Measurements from ENCODE around the gene EIF2S2. TPM values are rescaled to one million over a fixed set of nuclear protein-coding genes. Genes with fewer than 3 reads are reported as not detected.

The EIF2S2 gene
- total and polyA plus RNA-seq, 2 donors (not counting 1 experiment from before 2014, with no cell fraction given): 11.3 to 26.4 TPM

DNA sequence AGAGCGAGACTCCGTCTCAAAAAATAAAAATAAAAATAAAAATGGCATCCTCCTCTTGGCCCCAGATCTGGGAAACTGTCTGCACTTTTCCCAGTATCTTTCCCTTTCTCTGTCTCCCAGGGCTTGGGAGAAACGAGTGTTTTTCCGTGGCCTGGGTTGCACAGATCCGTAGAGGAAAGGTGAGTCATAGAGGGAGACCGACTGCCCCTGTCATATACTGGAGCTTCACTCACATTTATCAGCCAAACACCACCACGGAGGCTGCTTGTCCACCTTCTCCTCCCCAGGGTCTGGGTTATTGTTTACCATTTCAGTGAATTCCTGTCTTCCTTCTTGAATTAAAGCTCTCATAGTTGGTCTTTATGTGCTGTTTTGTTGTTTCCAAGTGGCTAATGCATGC is 31.9 kb upstream of the EIF2S2 start:
- Histone ChIP-seq H3K9me3 (ENCODE audit: control extremely low read depth in 1 of 3, control insufficient read depth in 2 of 3, insufficient read depth in 1 of 3, low read length in 2 of 3) (no peaks in the 10 kb centered on the region), H3K27ac (ENCODE audit: low read length in 2 of 2) (no peak overlapping the region), H3K4me3 (ENCODE audit: control extremely low read depth in 1 of 5, extremely low read depth in 1 of 5, insufficient read depth in 1 of 5, low read depth in 2 of 5, low read length in 4 of 5) (no peak overlapping the region), H3K79me2 (ENCODE audit: control insufficient read depth, insufficient read depth, low read length) (no peaks in the 10 kb centered on the region), H3K36me3 (replicated peaks in 1 of 2; ENCODE audit: control extremely low read depth in 1 of 2, control insufficient read depth in 1 of 2, extremely low read depth in 1 of 2, insufficient read depth in 2 of 2, low read length in 1 of 2) (no peaks in the 10 kb centered on the region), H4K20me1 (ENCODE audit: control insufficient read depth, insufficient read depth, low read length, poor library complexity, severe bottlenecking) (no peaks in the 10 kb centered on the region), H3K4me2 (replicated peaks; ENCODE audit: low read depth, low read length, poor library complexity, severe bottlenecking) (no peak overlapping the region), H3K4me1 (ENCODE audit: control insufficient read depth in 2 of 2, insufficient read depth in 2 of 2, low read length in 2 of 2) (no peaks in the 10 kb centered on the region), H3K9ac (ENCODE audit: low read length) (no peak overlapping the region), H2AFZ (ENCODE audit: insufficient read depth, low read depth, low read length, poor library complexity, severe bottlenecking) (no peak overlapping the region), H3K27me3 (replicated peaks in 1 of 4; ENCODE audit: control extremely low read depth in 1 of 4, control insufficient read depth in 3 of 4, insufficient read depth in 4 of 4, low read length in 3 of 4) (no peaks in the 10 kb centered on the region)
- Mint-ChIP-seq H3K27ac (no peak overlapping the region), H3K9me3 (ENCODE audit: insufficient read depth) (no peaks in the 10 kb centered on the region), H3K4me1 (no peaks in the 10 kb centered on the region), H3K4me3 (no peak overlapping the region), H3K27me3 (peaks cover 14% of the 10 kb centered on the region)
- intact Hi-C loops (cut with micrococcal nuclease): no loop called here
- no peak for DNase-seq
- WGBS (ENCODE audit: insufficient coverage): no CpG with 5 or more reads among the region's 7 CpGs
- POLR2A ChIA-PET: no interaction called here
- TF ChIP-seq EZH2 (IDR thresholded peaks at IDR 0.05; ENCODE audit: borderline replicate concordance, insufficient read depth, low read depth, low read length, poor library complexity, severe bottlenecking): no peak
- TF ChIP-seq, protein P1, sequence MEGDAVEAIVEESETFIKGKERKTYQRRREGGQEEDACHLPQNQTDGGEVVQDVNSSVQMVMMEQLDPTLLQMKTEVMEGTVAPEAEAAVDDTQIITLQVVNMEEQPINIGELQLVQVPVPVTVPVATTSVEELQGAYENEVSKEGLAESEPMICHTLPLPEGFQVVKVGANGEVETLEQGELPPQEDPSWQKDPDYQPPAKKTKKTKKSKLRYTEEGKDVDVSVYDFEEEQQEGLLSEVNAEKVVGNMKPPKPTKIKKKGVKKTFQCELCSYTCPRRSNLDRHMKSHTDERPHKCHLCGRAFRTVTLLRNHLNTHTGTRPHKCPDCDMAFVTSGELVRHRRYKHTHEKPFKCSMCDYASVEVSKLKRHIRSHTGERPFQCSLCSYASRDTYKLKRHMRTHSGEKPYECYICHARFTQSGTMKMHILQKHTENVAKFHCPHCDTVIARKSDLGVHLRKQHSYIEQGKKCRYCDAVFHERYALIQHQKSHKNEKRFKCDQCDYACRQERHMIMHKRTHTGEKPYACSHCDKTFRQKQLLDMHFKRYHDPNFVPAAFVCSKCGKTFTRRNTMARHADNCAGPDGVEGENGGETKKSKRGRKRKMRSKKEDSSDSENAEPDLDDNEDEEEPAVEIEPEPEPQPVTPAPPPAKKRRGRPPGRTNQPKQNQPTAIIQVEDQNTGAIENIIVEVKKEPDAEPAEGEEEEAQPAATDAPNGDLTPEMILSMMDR (IDR thresholded peaks at IDR 0.05): no peak
- ATAC-seq (ENCODE audit: low read depth): no peak
- CTCF ChIA-PET: interaction anchor here (0.7 kb wide), 1 partner anchor 285 kb away, joined by 3 read pairs; no protein-coding TSS in a partner anchor

GRCh38 chr20:34142121-34142520 is 30.1 kb upstream of the EIF2S2 start:
- no peaks in the 10 kb centered on the region for H3K9me3 Mint-ChIP-seq (ENCODE audit: insufficient read depth)
- Histone ChIP-seq H3K27ac (ENCODE audit: low read length in 2 of 2) (no peak overlapping the region), H3K9ac (ENCODE audit: low read length) (no peak overlapping the region), H3K9me3 (ENCODE audit: control extremely low read depth in 1 of 3, control insufficient read depth in 2 of 3, insufficient read depth in 1 of 3, low read length in 2 of 3) (peaks cover 0 to 5% (median 0%) of the 10 kb centered on the region in 3 donors), H3K4me2 (replicated peaks; ENCODE audit: low read depth, low read length, poor library complexity, severe bottlenecking) (no peak overlapping the region), H3K36me3 (replicated peaks in 1 of 2; ENCODE audit: control extremely low read depth in 1 of 2, control insufficient read depth in 1 of 2, extremely low read depth in 1 of 2, insufficient read depth in 2 of 2, low read length in 1 of 2) (no peaks in the 10 kb centered on the region), H3K27me3 (replicated peaks in 1 of 4; ENCODE audit: control extremely low read depth in 1 of 4, control insufficient read depth in 3 of 4, insufficient read depth in 4 of 4, low read length in 3 of 4) (no peaks in the 10 kb centered on the region), H2AFZ (ENCODE audit: insufficient read depth, low read depth, low read length, poor library complexity, severe bottlenecking) (no peak overlapping the region), H3K79me2 (ENCODE audit: control insufficient read depth, insufficient read depth, low read length) (no peaks in the 10 kb centered on the region), H3K4me1 (ENCODE audit: control insufficient read depth in 2 of 2, insufficient read depth in 2 of 2, low read length in 2 of 2) (no peaks in the 10 kb centered on the region), H4K20me1 (ENCODE audit: control insufficient read depth, insufficient read depth, low read length, poor library complexity, severe bottlenecking) (no peaks in the 10 kb centered on the region), H3K4me3 (ENCODE audit: control extremely low read depth in 1 of 5, extremely low read depth in 1 of 5, insufficient read depth in 1 of 5, low read depth in 2 of 5, low read length in 4 of 5) (no peak overlapping the region)
- DNase-seq (no peak), ATAC-seq (ENCODE audit: low read depth) (no peak)
- whole genome bisulfite sequencing (ENCODE audit: insufficient coverage): no CpG with 5 or more reads among the region's 1 CpG
- no peak overlapping the region for H3K27ac Mint-ChIP-seq
- ChIA-PET POLR2A (no interaction called here), CTCF (no interaction called here)
- H3K4me1 Mint-ChIP-seq: no peaks in the 10 kb centered on the region
- H3K27me3 Mint-ChIP-seq: peaks cover 14% of the 10 kb centered on the region
- no peak for TF ChIP-seq EZH2 (IDR thresholded peaks at IDR 0.05; ENCODE audit: borderline replicate concordance, insufficient read depth, low read depth, low read length, poor library complexity, severe bottlenecking)
- TF ChIP-seq, protein P1 (IDR thresholded peaks at IDR 0.05): no peak
- no peak overlapping the region for H3K4me3 Mint-ChIP-seq
- intact Hi-C loops (cut with micrococcal nuclease): no loop called here
